ENCODE data around the gene FRMD4A. TPM values are rescaled to one million over a fixed set of nuclear protein-coding genes. Genes with fewer than 3 reads are reported as not detected.
A peak's percentile ranks its signal among the peaks of the same experiment; 100 is the strongest.

FRMD4A gene
- total RNA-seq, 1 donor from 2014 or later, result 236 TPM

DNA sequence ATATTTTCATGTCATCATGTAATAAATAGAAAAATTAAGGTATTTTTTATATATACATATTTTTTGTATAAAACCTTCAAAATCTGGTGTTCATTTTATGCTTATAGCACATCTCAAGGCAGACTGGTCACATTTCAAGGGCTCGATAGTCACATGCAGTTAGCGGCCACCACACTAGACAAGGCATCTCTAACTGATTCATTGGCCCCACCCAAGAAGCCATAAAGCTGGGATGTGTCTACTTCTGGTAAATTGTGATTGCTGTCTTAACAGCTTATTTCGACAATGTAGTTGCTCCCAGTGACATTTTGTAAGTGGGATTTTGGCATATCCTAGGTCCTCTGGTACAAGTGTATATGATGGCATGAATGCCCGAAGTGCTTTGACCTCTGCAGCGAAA lies 168.7 kb downstream of the FRMD4A start:
- H3K4me3 Mint-ChIP-seq (ENCODE audit: unreplicated experiment), result no peak overlapping the region
- no peak overlapping the region for H3K27ac Mint-ChIP-seq (ENCODE audit: unreplicated experiment)
- peaks cover 6% of the 10 kb centered on the region for H3K9me3 Mint-ChIP-seq (ENCODE audit: unreplicated experiment)
- TF ChIP-seq CTCF (IDR thresholded peaks at IDR 0.05), result no peak
- peaks cover 39% of the 10 kb centered on the region for H3K36me3 Mint-ChIP-seq (ENCODE audit: unreplicated experiment)
- H3K4me1 Mint-ChIP-seq (ENCODE audit: unreplicated experiment), result peaks cover 56% of the 10 kb centered on the region
- H3K27me3 Mint-ChIP-seq (ENCODE audit: unreplicated experiment), result no peaks in the 10 kb centered on the region
- no peak for DNase-seq (ENCODE audit: extremely low spot score, unreplicated experiment)

DNA sequence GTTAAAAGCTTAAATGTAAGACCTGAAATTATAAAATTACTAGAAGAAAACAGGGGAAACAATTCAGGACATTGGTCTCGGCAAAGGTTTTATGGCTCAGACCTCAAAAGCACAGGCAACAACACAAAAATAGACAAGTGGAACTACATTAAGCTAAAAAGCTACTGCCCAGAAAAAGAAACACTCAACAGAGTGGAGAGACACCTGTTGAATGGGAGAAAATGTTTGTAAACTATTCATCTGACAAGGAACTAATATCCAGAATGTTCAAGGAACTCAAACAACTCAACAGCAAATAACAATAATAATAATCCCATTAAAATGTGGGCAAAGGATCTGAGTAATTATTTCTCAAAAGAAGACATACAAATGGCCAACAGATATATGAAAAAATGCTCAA lies 170.4 kb downstream of the FRMD4A start:
- peaks cover 12% of the 10 kb centered on the region for H3K9me3 Mint-ChIP-seq (ENCODE audit: unreplicated experiment)
- DNase-seq (ENCODE audit: extremely low spot score, unreplicated experiment), result no peak
- peaks cover 50% of the 10 kb centered on the region for H3K4me1 Mint-ChIP-seq (ENCODE audit: unreplicated experiment)
- no peaks in the 10 kb centered on the region for H3K27me3 Mint-ChIP-seq (ENCODE audit: unreplicated experiment)
- peaks cover 40% of the 10 kb centered on the region for H3K36me3 Mint-ChIP-seq (ENCODE audit: unreplicated experiment)
- TF ChIP-seq CTCF (IDR thresholded peaks at IDR 0.05), result no peak
- no peak overlapping the region for H3K27ac Mint-ChIP-seq (ENCODE audit: unreplicated experiment)
- H3K4me3 Mint-ChIP-seq (ENCODE audit: unreplicated experiment), result no peak overlapping the region

DNA sequence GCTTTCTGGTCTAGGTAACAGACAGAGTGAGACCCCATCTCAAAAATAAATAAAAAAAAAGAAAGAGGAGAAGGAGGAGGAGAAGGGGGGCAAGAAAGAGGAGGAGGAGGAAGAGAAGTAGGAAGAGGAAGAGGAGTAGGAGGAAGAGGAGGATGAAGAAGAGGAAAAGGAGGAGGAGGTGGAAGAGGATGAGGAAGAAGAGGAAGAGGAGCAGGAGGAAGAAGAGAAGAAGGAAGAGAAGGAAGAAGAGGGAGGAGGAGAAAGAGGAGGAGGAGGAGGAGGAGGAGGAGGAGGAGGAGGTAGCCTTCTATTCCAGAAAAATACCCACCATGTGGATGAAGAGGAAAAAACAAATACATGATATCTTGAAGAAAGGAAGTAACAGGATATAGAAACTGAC lies 172.1 kb downstream of the FRMD4A start:
- no peak for TF ChIP-seq CTCF (IDR thresholded peaks at IDR 0.05)
- Mint-ChIP-seq H3K4me3 (ENCODE audit: unreplicated experiment) (no peak overlapping the region), H3K36me3 (ENCODE audit: unreplicated experiment) (peaks cover 39% of the 10 kb centered on the region), H3K4me1 (ENCODE audit: unreplicated experiment) (peaks cover 56% of the 10 kb centered on the region), H3K27me3 (ENCODE audit: unreplicated experiment) (no peaks in the 10 kb centered on the region), H3K9me3 (ENCODE audit: unreplicated experiment) (peaks cover 17% of the 10 kb centered on the region), H3K27ac (ENCODE audit: unreplicated experiment) (no peak overlapping the region)
- DNase-seq (ENCODE audit: extremely low spot score, unreplicated experiment), result no peak

DNA sequence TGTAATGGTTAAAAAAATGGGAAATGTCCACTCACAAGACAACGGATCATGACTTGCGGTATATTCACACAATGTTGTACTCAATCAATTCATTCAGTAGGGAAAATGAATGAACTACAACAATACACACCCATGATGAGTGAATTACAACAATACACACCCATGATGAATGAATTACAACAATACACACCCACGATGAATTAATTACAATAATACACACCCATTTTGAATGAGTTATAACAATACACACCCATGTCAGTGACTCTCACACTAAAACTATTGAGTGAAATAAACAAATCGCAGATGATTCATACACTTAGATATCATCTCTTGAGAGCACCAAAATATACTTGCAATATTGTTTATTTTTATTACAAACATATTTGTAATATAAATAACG lies 174.6 kb downstream of the FRMD4A start:
- Mint-ChIP-seq H3K27ac (ENCODE audit: unreplicated experiment) (no peak overlapping the region), H3K9me3 (ENCODE audit: unreplicated experiment) (peaks cover 17% of the 10 kb centered on the region), H3K36me3 (ENCODE audit: unreplicated experiment) (peaks cover 34% of the 10 kb centered on the region), H3K27me3 (ENCODE audit: unreplicated experiment) (no peaks in the 10 kb centered on the region), H3K4me1 (ENCODE audit: unreplicated experiment) (peaks cover 56% of the 10 kb centered on the region), H3K4me3 (ENCODE audit: unreplicated experiment) (no peak overlapping the region)
- no peak for DNase-seq (ENCODE audit: extremely low spot score, unreplicated experiment)
- no peak for TF ChIP-seq CTCF (IDR thresholded peaks at IDR 0.05)

DNA sequence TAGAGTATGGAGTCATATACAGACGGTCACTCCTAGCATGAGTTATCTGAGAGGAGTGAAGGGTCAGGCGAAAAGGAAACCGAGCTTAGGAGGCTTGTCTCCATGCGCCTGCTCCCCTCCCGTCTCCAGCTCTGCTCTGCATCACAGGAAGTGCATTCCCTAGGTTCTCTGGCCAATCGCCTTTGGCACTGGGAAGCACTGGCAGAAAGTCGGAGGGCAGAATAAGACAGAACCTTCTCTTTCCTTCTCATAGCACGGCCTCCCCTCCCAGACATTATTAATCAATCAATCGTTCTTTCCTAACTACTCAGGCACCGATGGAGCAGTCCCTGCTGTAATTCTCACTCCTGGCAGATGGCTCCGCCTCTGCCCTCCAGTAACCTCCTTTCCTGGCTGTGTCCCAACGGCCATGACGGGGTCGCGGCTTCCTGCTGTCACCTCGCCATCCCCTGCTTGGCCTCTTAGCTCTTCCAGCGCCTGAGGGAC lies 177.1 kb downstream of the FRMD4A start:
- H3K27ac Mint-ChIP-seq (ENCODE audit: unreplicated experiment), result peak overlapping the region; percentile 92
- H3K4me1 Mint-ChIP-seq (ENCODE audit: unreplicated experiment), result peaks cover 54% of the 10 kb centered on the region
- H3K27me3 Mint-ChIP-seq (ENCODE audit: unreplicated experiment), result no peaks in the 10 kb centered on the region
- H3K9me3 Mint-ChIP-seq (ENCODE audit: unreplicated experiment), result peaks cover 17% of the 10 kb centered on the region
- DNase-seq (ENCODE audit: extremely low spot score, unreplicated experiment), result no peak
- H3K4me3 Mint-ChIP-seq (ENCODE audit: unreplicated experiment), result peak overlapping the region; percentile 64
- no peak for TF ChIP-seq CTCF (IDR thresholded peaks at IDR 0.05)
- peaks cover 29% of the 10 kb centered on the region for H3K36me3 Mint-ChIP-seq (ENCODE audit: unreplicated experiment)

Data from osteocyte (in vitro differentiated cells).